Stimulated activated CD8-positive, alpha-beta memory T cell treated with anti-CD3 and anti-CD28 coated beads, Interleukin-4, amount 100 ng/mL, for 1 hour (primary cell): ENCODE results near the gene CD164L2.

Experiments
- DNase-seq, 2 donors: peaks; one replicate each; pipeline ENCODE4 v3.0.0-alpha.2; 2020; ENCODE audit warnings: low read depth in 2 of 2, low spot score in 1 of 2

CD164L2 gene

DNA sequence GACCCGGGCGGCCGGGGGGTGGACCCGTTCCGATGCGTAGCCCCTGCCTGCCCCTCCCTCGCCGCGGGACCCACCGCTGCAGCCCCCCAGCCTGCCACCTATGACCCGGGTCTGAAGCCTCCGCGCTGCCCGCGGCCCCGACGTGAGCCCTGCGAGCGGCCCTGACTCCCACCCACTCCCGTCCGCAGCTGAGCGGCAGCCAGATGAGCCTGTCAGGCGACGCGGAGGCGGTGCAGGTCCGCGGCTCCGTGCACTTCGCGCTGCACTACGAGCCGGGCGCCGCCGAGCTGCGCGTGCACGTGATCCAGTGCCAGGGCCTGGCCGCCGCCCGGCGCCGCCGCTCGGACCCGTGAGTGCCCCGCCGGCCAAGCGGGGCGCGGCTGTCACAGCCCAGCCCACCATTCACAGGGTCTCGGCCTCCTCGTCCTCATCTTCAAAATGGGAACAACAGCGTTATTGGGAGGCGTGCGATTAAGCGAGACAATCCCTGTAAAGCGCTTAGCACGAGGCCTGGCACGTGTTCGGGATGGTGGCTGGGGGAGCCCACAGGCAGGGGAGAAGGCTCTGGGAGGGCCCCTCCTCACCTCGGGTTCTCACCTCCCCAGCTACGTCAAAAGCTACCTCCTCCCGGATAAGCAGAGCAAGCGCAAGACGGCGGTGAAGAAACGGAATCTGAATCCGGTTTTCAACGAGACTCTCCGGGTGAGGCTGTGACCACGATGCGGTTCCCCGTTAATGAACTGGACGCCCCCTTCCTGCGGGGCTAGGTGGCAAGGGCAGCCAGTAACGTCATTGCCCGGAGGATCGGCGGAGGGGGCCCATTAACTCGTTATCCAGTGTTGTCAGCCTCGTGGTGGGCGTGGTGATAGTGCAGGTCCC lies 33.1 kb downstream of the CD164L2 start:
- no peak for DNase-seq

GRCh38 chr1:27348861-27349783 lies 34.0 kb downstream of the CD164L2 start:
- DNase-seq = no peak

DNA sequence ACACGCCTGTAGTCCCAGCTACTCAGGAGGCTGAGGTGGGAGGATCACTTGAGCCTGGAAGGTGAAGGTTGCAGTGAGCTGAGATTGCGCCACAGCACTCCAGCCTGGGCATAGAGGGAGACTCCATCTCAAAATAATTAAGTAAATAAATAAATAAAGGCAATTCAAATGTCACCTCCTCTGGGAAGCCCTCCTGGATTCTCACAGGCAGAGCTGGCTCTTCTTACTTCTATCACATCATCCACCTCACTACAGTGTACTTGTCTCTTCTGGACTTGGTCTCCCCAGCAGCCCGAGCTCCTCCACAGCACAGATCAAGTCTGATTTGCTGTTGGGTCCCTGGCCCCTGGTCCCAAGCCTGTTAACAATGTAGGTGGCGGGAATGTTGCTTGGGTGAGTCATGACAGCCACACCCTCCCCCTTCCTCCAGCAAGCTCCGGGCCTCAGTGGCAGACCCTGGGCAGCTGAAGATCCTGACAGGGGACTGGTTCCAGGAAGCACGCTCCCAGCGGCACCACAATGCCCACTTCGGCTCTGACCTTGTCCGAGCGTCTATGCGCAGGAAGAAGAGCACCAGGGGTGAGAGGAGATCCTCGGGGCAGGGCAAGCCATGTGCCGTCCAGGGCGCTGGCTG lies 36.0 kb downstream of the CD164L2 start:
- DNase-seq = no peak

- no peak for DNase-seq
Observed at GRCh38 chr1:27346357-27346756, 36.8 kb downstream of the CD164L2 start.

GRCh38 chr1:27345272-27345671 lies 37.9 kb downstream of the CD164L2 start:
- DNase-seq = no peak

GRCh38 chr1:27343639-27344025 lies 39.5 kb downstream of the CD164L2 start:
- DNase-seq = no peak

GRCh38 chr1:27342778-27343638 lies 40.1 kb downstream of the CD164L2 start:
- DNase-seq = peak in 1 of 2 donors; percentile 54

DNA sequence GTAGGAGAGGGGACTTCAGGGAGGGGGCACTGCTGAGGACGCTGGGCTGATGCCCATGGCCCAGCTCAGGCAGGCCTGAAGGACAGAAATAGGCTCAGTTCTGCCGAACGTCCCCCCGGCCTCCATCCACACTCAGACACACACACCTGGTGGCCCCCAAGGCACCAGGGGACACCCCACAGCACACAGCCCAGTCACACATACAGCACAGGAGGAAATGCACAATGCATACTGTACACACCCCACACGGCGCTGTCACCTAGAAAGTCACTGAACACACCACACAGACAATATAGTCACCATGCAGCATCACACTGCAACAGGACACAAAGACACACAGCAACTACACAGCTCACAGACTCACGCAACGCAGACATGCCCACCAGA lies 40.7 kb downstream of the CD164L2 start:
- no peak for DNase-seq

- no peak for DNase-seq
Observed at GRCh38 chr1:27341525-27342252, 41.4 kb downstream of the CD164L2 start, which contains the start of gene SYTL1. Gene SYTL1 (plus strand): TSS chr1:27342022. CDS start chr1:27345335, 3,313 bp downstream.

GRCh38 chr1:27339213-27339612 lies 43.9 kb downstream of the CD164L2 start:
- DNase-seq = no peak

DNA sequence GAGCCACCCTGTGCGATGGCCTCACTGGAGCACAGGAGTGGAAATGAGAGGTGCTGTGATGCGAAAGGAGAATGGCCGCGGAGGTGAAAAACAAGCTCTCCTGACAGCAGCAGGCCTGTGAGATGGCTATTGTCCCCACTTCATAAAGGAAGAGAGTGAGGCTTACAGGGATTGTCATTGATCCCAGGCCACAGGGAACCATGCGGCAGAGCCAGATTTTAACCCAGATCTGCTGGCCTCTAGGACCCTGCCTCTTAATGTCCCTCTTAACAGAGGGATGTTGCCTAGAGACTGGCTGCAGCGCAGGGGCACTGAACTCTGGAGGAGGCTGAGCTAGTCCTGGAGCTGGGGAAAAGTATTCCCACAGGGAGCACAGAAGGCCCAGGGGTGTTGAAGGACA lies 44.4 kb downstream of the CD164L2 start:
- no peak for DNase-seq

DNA sequence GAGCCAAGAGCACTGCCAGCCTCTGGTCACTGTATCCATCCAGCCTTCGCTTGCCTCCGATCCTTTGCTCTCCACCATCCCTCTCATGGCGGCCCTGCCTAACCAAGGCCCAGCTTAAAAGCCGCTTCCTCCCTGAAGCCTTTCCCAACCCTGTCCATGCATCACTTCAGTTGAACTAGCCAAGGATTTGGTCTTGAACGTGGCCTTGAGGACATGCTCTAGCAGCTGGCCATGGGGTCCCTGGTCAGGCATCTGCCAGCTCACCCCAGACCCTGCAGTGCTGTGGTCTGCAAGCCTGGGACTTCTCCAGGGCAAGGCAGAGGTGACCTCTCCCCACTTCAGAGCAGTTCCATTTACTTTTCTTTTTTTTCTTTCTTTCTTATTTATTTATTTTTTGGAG lies 46.4 kb downstream of the CD164L2 start:
- DNase-seq = no peak

- DNase-seq = no peak
Observed at GRCh38 chr1:27335506-27336422, 47.4 kb downstream of the CD164L2 start.

GRCh38 chr1:27333717-27334279 lies 49.3 kb downstream of the CD164L2 start:
- no peak for DNase-seq

- DNase-seq = no peak
Observed at GRCh38 chr1:27332536-27333281, 50.4 kb downstream of the CD164L2 start.

- no peak for DNase-seq
Observed at GRCh38 chr1:27331922-27332321, 51.2 kb downstream of the CD164L2 start.

- DNase-seq = no peak
Observed at GRCh38 chr1:27331426-27331825, 51.7 kb downstream of the CD164L2 start.

- no peak for DNase-seq
Observed at GRCh38 chr1:27330786-27331185, 52.3 kb downstream of the CD164L2 start.
